Limb (tissue), 2 donors: ENCODE data around the gene ZNF143.
"Not testable (repeated sequence)": the region's sequence is repeated elsewhere in the genome, so short reads cannot be mapped to it uniquely, and the experiment has no call there.

Experiments
- DNase-seq, 2 donors: peaks; one replicate each; pipeline ENCODE4 v3.0.0-alpha.2; 2016; ENCODE audit errors: extremely low spot score in 2 of 2

ZNF143 gene

GRCh38 chr11:9495803-9496514 lies 35.1 kb downstream of the ZNF143 start:
- no peak for DNase-seq

GRCh38 chr11:9498457-9499078 lies 37.8 kb downstream of the ZNF143 start:
- DNase-seq = no peak

GRCh38 chr11:9506489-9507276 lies 45.9 kb downstream of the ZNF143 start:
- DNase-seq = peak; percentile 69 to 82

- DNase-seq = no peak
These were observed 46.4 kb downstream of the ZNF143 start for GRCh38 chr11:9507277-9507580.

GRCh38 chr11:9509041-9509440 lies 48.2 kb downstream of the ZNF143 start:
- DNase-seq = no peak

GRCh38 chr11:9512370-9513019 lies 51.7 kb downstream of the ZNF143 start:
- DNase-seq = no peak

- DNase-seq = not testable (repeated sequence)
These were observed 53.8 kb downstream of the ZNF143 start for GRCh38 chr11:9514576-9514975.

- DNase-seq = no peak
These were observed 55.3 kb downstream of the ZNF143 start for GRCh38 chr11:9516113-9516512.

GRCh38 chr11:9518835-9519410 lies 58.1 kb downstream of the ZNF143 start:
- DNase-seq = no peak

GRCh38 chr11:9524001-9524400 lies 63.2 kb downstream of the ZNF143 start:
- no peak for DNase-seq

- no peak for DNase-seq
These were observed 64.3 kb downstream of the ZNF143 start for GRCh38 chr11:9525116-9525515.

- DNase-seq = peak in 1 of 2 donors; percentile 43
These were observed 66.8 kb downstream of the ZNF143 start for GRCh38 chr11:9527481-9528135.

GRCh38 chr11:9528136-9528501 lies 67.3 kb downstream of the ZNF143 start:
- no peak for DNase-seq

GRCh38 chr11:9528573-9529333 lies 67.9 kb downstream of the ZNF143 start:
- no peak for DNase-seq

- DNase-seq = peak; percentile 13 to 45
These were observed 68.5 kb downstream of the ZNF143 start for GRCh38 chr11:9529334-9529650.

- no peak for DNase-seq
These were observed 69.3 kb downstream of the ZNF143 start for GRCh38 chr11:9530020-9530621.

- DNase-seq = no peak
These were observed 70.3 kb downstream of the ZNF143 start for GRCh38 chr11:9530901-9531625.

- no peak for DNase-seq
These were observed 72.2 kb downstream of the ZNF143 start for GRCh38 chr11:9533058-9533457.

- no peak for DNase-seq
These were observed 73.1 kb downstream of the ZNF143 start for GRCh38 chr11:9533736-9534473.
